GM04504 (cell line): Measurements from ENCODE around the gene SLC39A6.

ENCODE experiments used
- DNase-seq: peaks from one replicate; pipeline ENCODE4 v3.0.0-alpha.2; 2012; ENCODE audit warnings: low read depth

The SLC39A6 gene

DNA sequence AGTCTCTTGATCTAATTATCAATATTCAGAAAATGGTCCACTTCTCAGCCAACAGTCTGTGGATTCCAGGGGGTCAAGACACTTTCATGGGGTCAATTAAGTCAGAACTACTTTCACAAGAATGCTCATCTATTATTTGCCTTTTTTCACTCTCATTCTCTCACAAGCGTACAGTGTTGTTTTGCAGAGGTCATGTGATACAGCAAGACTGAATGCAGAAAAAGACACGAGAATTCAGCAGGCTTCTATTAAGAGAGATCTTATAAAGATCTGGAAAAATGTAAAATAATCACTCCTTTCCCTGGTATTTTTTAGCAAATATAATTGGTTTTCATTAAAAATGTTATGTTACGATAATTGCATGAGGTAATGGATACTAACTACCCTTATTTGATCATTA lies 70.5 kb downstream of the SLC39A6 start:
- no peak for DNase-seq
